ENCODE data around the gene ZNF729.

The ZNF729 gene

DNA sequence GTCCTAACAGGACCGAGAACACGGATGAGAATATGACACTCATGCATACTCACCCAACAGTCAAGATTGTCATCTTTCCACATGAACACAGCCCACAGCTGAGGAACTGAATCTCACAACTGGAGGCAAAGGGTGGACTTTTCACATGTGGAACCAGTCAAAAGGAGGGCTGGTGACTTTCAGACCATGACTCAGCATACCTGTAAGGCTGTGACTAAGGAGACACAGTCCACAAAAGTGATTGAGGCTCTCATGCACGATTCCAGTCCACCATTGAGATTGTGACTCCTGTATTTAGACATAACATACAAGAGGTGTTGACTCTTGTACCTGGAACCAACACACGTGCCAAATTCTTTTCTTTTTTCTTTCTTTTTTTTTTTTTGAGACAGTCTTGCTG lies 40.0 kb downstream of the ZNF729 start:
- DNase-seq (ENCODE audit: low read depth) = no peak
- TF ChIP-seq, protein P1, sequence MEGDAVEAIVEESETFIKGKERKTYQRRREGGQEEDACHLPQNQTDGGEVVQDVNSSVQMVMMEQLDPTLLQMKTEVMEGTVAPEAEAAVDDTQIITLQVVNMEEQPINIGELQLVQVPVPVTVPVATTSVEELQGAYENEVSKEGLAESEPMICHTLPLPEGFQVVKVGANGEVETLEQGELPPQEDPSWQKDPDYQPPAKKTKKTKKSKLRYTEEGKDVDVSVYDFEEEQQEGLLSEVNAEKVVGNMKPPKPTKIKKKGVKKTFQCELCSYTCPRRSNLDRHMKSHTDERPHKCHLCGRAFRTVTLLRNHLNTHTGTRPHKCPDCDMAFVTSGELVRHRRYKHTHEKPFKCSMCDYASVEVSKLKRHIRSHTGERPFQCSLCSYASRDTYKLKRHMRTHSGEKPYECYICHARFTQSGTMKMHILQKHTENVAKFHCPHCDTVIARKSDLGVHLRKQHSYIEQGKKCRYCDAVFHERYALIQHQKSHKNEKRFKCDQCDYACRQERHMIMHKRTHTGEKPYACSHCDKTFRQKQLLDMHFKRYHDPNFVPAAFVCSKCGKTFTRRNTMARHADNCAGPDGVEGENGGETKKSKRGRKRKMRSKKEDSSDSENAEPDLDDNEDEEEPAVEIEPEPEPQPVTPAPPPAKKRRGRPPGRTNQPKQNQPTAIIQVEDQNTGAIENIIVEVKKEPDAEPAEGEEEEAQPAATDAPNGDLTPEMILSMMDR (IDR thresholded peaks at IDR 0.05; ENCODE audit: insufficient read depth, low read depth, low read length, missing control alignments) = no peak
- no peak overlapping the region for H3K4me3 ChIP-seq (ENCODE audit: low read depth, low read length)

DNA sequence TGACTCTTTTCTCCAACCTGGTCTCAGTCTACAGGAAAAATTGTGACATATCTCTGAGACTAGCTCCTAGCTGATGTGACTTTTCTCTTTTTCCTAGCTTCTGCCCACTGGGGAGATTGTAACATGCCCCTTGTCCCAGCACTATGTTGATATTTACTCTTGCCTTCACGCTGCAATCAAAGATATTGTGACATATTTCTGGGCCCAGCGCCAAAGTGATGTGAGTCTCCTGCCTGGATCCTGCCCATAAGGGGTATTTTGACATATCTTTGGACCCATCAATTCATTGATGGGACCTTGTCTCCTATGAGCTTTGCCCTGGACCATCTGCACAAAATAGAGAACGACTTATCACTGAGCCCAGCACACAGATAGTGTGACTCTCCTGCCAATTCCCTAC lies 41.1 kb downstream of the ZNF729 start:
- no peak for DNase-seq (ENCODE audit: low read depth)
- TF ChIP-seq, protein P1 (IDR thresholded peaks at IDR 0.05; ENCODE audit: insufficient read depth, low read depth, low read length, missing control alignments) = no peak

DNA sequence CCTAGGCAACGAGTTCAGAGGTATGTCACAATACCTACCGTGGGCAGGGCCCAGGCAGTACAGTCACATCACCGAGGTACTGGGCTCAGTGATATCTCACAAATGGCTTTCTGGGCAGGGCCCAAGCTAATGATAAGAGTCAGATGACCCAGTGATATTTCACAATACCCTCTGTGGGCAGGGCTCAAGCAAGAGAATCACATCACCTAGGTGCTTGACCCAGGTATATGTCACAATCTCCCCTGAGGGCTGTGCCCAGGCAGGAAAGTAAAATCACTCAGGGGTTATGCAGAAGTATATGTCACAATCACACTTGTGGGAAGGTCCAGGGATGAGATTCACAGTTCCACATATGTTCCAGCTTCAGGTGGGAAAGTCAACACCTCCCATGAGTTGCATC lies 45.3 kb downstream of the ZNF729 start:
- no peak overlapping the region for H3K4me3 ChIP-seq (ENCODE audit: low read depth, low read length)
- no peak for DNase-seq (ENCODE audit: low read depth)
- TF ChIP-seq, protein P1 (IDR thresholded peaks at IDR 0.05; ENCODE audit: insufficient read depth, low read depth, low read length, missing control alignments) = no peak

More for the DNA sequence above, 41.1 kb downstream of the ZNF729 start:
- H3K4me3 ChIP-seq (ENCODE audit: low read depth, low read length) = no peak overlapping the region

DNA sequence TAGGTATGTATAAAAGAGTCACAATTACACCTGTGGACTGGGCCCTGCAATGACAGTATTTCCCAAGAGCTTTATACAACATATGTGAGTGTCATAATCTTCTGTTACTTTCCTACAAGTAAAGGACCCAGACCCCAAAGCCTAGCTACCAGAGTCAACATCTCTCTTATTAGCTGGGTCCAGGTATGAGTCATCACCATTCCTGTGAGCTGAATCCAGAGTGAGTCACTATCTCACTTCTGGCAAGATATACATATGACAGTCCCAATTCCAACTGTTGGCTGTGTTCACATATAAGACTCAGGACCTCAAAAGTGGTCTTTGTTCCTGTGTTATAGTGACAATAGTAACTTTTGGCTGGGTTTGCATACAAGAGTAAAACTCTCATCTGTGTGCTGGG lies 46.7 kb downstream of the ZNF729 start:
- no peak for DNase-seq (ENCODE audit: low read depth)
- TF ChIP-seq, protein P1 (IDR thresholded peaks at IDR 0.05; ENCODE audit: insufficient read depth, low read depth, low read length, missing control alignments) = no peak
- no peak overlapping the region for H3K4me3 ChIP-seq (ENCODE audit: low read depth, low read length)

DNA sequence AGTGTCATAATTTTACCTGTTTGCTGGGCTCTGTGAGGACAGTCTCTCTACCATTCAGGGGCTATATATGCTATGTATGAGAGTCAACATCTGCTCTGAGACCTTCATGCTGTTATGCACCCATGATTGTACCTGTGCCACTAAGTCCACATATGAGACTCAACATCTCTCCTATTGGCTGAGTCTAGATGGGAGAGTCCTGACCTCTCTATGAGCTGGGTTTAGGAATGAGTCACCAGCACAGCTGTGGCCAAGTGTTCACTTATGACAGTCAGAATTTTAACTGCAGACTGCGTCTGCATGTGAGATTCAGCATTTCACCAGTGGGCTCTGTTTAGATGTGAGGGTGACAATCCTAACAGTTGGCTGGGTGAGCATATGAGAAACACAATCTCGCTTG lies 49.5 kb downstream of the ZNF729 start:
- no peak overlapping the region for H3K4me3 ChIP-seq (ENCODE audit: low read depth, low read length)
- TF ChIP-seq, protein P1 (IDR thresholded peaks at IDR 0.05; ENCODE audit: insufficient read depth, low read depth, low read length, missing control alignments) = no peak
- no peak for DNase-seq (ENCODE audit: low read depth)

DNA sequence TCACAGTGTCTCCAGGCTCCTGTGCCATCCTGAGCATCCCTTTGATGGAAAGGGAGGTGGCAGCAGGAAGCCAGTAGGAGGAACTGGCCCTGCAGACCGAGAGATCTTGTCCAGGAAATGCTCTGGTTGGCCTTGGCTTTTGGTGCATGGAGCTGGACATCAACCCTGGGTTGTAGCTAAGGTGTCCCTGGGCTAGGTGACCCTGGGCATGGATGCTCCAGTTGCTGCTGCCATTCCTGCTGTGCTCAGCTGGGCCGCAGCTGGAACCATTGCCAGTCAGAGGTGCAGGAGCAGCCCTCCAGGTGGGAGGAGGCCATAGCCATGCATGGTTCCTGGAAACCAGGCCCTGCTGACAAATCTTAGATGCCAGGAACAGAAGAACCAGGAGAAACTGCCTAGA lies 68.4 kb downstream of the ZNF729 start:
- TF ChIP-seq, protein P1 (IDR thresholded peaks at IDR 0.05; ENCODE audit: insufficient read depth, low read depth, low read length, missing control alignments) = no peak
- no peak overlapping the region for H3K4me3 ChIP-seq (ENCODE audit: low read depth, low read length)
- no peak for DNase-seq (ENCODE audit: low read depth)
